ENCODE results near the gene COG5.
"Not testable (repeated sequence)": the region's sequence is repeated elsewhere in the genome, so short reads cannot be mapped to it uniquely, and the experiment has no call there.

Gene COG5

DNA sequence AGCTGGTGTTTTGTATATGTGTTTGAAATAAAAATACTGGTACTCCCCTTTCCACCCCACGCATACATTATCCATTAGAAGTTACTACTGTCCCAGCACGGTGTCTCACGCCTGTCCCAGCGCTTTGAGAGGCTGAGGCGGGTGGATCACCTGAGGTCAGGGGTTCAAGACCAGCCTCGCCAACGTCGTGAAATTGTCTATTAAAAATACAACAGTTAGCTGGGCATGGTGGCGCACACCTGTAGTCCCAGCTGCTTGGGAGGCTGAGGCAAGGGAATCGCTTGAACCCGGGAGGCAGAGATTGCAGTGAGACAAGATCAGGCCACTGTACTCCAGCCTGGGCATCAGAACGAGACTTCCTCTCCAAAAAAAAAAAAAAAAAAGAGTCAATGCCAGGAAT, 392.2 kb downstream of the COG5 start:
- DNase-seq = no peak

DNA sequence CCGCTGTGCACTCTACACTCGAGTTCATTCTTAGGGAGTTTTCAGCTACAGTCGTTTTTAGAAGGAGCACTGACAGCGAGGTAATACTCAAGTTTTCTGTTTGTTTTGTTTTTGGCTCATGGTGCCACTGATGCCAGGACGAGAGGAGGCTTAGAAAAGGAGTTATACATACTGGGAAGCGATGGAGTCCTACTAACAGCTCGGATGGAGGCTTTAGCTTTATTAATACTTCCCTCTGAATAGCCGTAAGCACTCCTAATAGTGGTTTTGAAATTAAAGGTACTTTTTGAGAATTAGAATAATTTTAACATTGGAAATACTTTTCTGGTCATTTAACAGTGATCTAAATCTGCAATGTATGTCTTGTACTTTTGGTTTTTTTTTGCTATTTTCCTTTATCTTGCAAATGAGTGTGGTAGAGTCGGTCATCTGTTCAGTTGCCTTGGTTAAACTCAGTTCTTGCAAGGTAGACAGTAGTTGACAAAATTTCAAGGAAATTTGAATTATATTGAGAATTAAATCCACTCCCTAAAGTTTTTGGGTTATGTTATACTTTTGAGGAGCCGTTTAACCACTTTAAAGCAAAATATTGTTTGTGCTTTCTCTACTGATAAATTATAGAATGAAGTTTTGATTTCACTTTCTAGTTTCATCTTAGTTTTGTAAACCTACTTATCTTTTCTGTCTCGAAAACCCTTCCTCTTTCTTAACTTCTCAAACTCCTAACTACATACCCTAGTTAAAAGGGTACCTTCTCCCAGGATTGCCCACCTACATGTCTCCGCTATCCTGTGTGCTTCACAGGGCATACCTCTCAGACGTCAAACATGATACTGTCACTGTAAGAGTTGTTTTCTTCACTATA, 393.4 kb downstream of the COG5 start:
- DNase-seq = no peak

DNA sequence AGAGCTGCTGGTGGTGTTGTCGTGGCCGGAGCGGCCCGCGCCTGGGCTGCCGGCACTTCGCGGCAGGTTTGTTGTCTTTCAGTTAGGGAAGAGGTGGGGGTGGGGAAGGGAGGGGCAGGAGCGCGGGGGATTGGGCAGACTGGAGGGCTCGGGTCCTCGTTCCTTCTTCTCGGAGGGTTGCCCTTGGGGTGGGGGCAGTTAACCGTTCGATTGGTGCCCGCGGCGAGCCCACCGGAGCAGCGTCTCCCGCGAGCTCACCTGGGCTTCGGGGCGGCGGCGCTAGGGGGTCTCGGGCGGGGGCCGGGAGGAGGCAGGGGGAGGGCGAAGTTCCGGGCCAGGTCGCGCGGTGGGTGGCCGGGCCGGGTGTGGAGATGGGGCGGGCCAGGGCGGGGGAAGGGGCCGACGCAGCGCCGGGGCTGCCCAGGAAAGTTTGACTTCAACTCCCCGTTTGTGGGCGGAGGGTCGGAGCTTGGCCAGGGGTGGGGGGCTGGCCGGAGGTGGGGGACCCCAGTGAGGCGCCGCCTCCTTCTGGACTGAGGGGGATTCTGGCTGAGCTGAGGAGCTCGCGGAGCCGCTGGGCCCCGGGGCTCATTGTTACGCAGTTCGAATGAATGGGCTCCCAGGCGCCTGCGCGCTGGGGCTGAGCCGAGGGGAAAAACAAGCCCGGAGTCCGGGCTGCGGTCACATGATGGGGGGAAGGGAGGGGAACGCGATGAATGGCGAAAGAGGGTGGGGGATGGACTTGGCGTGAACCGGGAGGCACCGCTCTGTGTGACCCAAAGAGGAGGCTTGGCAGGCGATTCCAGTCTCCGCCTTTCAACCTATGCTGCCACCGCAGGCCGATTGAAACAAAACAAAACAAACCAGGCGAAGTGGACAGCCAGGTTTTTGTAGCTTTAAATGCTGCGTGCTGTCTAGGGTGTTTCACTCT, 394.3 kb downstream of the COG5 start:
- DNase-seq = peak; percentile 85 to 94

DNA sequence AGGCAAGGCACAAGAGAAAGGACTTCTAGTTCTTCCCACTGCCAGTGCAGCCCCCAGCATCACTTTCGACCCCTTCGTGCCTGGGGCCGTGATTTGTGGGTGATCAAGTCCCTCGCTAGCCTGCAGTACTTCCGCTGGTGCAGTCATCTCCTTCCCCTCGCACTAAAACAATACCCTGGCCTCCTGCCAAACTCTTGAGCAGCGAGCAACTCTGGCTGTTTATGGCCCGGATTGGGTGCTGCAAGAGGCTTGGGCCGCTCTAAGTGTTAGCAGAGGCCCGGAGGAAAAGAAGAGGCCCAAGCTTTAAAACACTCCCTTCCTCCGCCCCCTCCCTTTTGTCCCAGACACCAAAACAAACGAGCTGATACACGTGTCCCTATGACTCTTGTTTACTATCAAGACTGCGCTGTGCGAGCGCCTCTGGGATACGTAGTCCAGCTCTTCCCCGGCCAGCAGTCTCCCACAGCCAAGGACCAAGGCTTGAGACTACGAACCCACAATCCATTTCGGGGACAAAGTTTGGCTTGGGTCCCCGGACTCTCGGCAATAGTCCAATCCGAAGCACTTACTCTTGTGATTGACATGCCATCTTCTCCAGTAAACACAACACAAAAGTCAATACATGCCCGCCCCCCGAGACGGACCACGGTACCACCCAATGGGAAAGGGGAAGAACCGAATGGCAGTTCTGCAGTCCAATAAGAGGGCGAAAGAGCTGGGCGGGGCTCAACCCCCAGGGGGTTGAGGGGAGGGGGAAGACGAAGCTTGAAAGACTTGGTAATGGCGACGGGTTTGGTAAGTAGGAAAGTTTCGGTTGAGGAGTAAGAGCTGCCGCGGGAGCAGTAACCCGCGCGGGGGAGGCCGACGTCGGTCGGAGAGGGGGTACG, 395.2 kb downstream of the COG5 start, which contains the start of gene HBP1:
Gene HBP1, plus strand, starts transcription at position 771 of the 887 bp plus-strand sequence. CDS start 10,891 bp downstream, outside the sequence.
- peak; percentile 99 for DNase-seq

DNA sequence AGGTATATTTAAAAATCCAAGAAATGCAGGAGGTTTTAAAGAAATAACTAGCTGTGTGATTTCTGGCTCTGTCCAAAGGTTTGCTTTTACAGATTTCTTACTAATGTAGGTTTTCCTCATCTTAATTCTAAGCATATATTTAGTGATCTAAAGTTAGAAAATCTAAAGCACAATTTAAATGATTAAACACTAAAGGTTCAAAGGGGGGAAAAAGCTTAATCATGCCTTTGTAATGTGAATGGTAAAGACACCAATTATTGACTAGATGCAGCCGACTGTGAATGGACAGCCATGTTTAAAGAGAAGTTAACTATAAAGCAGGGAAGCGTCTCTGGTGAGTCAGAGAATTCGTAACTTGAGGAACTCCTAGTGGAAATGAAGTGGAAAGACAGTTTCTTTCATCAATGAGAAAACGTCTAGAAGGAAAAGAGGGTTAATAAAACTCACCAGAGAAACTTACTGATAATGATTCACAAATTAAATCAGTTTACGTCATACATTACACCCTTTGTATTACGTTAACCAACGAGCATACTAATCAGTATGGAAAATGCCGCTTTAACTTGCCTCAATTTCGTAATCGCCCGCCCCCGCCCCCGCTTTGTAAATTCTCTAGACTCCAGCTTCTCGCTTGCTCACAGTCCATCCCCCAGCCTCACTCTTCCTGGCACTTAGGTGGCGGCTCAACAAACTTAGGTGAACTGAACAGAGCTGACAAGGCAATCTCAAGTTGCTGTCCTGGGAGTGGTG, 396.1 kb downstream of the COG5 start:
- peak; percentile 52 to 87 for DNase-seq

DNA sequence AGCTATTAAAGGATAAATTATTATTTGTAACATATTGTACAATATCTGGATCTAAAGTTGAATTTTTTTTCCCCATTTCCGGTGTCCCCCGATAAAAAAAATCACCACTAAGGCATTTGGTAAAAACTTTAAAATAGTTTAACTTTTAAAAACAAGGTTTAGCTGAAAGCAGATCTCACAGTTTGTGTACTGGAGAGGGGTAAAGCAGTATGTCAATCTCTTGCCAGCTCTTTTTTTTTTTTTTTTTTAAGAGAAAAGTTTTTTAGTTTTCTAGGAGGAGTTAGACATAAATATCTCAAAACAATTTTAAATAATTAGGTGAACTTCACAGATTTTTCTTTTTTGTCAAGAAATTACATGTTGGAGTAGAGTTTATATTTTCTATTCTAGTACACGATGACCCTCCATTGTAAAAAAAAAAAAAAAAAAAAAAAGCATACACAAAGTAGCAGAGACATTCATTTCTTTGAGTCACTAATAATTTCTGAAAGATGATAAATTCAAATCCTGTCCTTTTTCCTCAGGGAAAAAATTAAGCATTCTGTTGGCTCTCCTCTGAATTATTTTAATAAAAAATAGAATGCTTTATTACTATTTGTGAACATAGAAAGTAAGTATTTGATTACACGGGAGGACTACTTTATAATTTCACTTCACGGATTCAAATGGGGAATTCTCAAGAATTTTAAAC, 396.8 kb downstream of the COG5 start:
- no peak for DNase-seq

DNA sequence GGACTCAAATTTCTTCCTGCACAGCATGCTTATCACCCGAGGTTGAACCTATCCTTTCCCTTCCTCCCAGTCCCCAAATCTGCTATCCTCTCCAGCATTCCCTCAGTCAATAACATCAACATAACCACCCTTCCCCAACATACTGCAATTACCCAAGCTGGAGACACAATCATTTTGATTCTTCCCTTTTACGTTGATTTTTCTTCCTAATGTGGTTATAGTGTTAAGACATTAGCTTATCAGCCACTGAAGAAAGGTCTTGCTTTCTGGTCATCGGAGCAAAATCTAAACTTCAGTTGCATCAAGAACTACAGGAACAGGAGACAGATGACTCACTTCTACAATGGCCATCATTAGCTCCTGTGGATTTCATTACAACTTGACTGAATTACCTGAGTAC, 398.4 kb downstream of the COG5 start:
- no peak for DNase-seq

DNA sequence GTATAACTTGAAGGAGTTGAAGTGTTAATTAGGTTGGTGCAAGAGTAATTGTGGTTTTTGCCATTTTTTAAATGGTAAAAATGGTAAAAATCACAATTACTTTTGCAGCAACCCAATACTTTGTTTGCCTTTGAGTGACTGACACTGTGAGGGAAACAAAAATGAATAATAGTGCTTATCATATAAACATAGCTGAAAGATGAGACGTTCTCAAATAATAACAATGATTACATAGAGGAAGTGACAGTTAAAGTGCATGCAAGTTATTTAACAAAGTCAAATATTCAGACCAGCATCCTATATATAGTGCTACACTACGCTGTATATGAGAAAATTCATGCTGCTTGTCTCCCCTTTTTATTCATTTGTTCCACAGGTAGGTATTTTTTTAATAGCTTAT, 399.6 kb downstream of the COG5 start:
- no peak for DNase-seq

DNA sequence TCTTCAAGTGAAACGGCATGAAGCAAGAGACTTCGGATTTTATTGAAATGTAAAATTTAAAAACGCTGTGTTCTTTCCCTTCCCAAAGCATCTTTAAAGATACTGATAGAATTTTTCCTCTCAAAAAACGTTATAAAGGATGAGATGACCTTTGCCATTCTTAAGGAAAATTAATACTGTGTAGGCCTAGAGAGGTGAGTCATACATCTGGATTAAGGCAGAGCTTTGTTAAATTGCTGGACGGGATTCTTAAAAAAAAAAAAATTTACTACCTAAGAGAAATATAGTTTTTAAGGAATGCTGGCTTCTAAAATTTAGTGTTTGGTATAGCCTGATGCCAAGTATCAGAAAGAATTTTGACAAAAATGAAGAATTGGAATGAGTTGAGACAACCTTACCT, 401.2 kb downstream of the COG5 start:
- DNase-seq = no peak

DNA sequence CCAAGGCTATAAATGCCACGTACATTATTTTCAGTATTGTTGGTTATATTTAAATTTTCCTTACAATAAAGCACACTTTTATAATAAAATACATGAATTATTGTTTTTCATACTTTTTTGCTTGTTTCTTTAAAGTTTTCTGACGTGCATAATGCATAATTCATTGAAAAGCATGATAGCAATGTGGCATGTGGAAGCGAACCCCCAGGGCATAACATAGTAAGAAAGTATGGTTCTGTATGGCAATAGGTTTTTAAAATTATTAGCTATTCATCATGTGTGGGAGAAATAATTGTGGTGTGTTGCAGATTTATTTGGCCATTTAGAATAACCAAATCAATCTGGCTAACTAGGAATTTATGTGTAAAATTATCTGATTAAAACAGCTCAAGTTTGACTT, 402.3 kb downstream of the COG5 start:
- DNase-seq = no peak

DNA sequence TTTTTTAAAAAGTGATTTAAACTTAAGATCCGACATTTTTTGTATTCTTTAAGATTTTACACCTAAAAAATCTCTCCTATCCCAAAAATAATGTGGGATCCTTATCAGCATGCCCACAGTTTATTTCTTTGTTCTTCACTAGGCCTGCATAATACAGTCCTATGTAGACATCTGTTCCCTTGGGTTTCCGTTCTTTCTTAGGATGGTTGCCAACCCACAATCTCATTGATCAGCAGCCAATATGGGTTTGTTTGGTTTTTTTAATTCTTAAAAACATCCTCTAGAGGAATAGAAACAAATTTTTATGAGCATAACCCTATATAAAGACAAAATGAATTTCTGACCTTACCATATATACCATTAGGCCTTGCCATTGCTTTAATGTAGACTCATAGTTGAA, 403.3 kb downstream of the COG5 start:
- DNase-seq = no peak

DNA sequence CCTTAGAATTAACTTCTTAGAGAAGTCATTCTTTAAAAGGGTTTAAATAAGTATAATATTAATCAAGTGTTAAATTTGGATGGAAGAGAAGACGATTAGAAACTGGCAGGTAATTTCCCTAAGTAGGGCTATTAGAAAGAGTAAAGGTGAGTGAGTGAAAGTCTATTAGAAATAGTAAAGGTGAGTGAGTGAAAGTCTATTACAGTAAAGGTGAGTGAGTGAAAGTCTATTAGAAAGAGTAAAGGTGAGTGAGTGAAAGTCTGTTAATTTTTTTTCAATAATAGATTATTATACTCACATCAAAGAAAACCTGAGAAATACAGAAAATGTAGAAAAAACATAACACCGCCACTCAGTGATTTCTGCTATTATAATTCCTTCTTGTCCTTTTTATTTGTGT, 405.7 kb downstream of the COG5 start:
- no peak for DNase-seq

DNA sequence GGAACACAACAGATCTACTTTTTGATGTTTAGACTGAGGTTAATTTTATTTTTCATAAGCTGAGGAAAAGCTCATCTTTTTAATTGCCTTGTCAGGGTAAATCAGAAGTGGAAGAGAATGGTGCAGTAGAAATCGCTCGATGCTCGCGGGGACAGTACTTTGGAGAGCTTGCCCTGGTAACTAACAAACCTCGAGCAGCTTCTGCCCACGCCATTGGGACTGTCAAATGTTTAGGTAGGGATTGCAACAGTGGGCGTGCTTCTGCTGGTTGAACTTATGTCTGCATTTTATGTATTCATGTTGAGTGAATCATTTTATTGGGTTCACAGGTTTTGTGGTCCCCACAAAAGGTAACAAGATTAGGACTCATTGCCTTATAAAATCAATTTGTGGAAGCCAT, 406.6 kb downstream of the COG5 start:
- no peak for DNase-seq

DNA sequence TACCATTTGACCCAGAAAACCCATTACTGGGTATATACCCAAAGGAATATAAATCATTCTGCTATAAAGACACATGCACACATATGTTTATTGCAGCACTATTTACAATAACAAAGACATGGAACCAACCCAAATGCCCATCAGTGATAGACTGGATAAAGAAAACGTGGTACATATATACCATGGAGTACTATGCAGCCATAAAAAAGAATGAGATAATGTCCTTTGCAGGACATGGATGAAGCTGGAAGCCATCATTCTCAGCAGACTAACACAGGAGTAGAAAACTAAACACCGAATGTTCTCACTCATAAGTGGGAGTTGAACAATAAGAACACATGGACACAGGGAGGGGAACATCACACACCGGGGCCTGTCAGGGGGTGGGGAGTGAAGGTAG, 408.0 kb downstream of the COG5 start:
- DNase-seq = not testable (repeated sequence)

DNA sequence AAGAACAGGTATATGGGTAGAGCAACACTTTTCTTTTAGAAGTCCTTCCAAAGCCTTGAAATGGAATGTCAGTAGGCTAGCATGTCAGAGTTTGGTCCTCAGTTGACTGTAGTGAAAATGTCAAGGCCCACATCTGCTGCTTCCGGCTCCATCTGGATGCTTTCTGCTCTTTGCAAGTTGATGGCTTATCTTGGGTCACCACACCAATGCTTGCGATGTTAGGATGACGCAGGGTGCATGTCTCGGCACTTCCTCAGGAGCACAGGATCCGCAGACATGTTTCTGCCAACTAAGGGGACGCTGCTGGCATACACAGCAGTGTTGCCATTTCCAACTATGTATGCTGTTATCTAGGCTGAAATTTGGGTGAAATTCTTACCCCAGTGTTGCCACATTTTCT, 408.9 kb downstream of the COG5 start:
- no peak for DNase-seq

DNA sequence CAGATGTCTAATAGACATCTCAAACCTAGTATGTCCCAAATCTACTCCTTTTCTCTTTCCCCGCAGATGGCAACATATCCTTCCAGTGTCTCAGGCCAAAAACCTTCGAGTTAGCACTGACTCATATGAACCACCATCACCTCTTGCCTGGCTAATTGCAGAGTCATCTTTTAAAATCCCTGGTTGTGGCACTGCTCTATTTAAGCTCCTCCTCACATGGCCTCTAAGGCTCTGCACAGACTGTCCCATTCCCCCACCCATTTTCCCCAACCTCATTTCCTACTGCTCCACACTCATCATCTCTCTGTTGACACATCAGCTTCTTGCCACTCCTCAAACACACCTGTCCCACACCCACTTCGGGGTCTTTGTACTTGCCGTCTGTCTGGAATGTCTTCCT, 411.7 kb downstream of the COG5 start:
- DNase-seq = peak in 1 of 2 experiments; percentile 11

All from SW 1271 (cell line).